Measurements from ENCODE around the gene PHC2.
"Not testable (repeated sequence)": the region's sequence is repeated elsewhere in the genome, so short reads cannot be mapped to it uniquely, and the experiment has no call there.

Gene PHC2

DNA sequence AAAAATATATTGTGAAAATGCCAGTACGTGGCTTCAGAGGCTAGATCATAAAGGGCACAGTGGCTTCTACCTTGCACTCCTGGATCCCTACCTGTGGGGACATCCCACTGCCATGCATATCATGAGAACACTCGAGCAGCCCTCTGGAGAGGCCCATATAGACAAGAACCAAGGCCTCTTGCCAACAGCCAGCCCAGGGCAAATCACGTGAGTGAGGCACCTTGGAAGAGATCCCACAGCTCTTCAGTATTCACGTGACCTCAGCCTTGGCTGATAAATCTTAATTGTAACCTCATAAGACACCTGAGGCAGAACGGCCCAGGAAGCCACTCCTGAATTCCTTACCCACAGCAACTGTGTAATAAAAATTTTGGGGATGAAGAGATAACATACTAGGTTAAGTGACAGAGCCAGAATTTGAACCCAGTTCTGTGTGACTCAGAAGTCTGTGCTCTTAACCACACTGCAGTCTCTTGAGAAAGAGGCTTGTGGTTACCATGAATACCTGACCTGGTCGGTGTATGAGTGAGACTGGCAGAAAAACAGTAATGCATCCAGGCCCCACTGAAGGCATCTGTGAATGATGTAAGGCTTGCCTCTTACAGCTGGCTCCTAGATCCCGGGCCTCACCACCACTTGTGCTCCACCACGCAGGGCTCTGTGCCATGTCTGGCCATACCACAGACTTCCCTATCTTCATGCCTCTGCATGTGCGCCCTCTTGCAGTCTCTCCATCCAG is 103.1 kb downstream of the PHC2 start:
- DNase-seq: no peak

DNA sequence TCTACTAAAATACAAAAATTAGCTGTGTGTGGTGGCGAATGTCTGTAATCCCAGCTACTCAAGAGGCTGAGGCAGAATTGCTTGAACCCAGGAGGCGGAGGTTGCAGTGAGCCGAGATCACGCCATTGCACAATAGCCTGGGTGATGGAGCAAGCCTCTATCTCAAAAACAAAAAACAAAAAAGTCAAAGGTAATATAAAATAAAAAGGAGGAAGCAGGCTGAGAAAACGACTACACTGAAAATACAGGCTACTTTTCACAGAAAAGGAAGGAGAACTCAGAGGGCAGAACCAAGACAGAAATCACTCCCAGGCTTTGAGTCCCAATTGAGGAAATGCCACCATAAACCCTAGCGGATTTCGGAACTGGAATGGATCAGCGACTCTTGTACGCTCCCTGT is 104.1 kb downstream of the PHC2 start:
- no peak for DNase-seq

DNA sequence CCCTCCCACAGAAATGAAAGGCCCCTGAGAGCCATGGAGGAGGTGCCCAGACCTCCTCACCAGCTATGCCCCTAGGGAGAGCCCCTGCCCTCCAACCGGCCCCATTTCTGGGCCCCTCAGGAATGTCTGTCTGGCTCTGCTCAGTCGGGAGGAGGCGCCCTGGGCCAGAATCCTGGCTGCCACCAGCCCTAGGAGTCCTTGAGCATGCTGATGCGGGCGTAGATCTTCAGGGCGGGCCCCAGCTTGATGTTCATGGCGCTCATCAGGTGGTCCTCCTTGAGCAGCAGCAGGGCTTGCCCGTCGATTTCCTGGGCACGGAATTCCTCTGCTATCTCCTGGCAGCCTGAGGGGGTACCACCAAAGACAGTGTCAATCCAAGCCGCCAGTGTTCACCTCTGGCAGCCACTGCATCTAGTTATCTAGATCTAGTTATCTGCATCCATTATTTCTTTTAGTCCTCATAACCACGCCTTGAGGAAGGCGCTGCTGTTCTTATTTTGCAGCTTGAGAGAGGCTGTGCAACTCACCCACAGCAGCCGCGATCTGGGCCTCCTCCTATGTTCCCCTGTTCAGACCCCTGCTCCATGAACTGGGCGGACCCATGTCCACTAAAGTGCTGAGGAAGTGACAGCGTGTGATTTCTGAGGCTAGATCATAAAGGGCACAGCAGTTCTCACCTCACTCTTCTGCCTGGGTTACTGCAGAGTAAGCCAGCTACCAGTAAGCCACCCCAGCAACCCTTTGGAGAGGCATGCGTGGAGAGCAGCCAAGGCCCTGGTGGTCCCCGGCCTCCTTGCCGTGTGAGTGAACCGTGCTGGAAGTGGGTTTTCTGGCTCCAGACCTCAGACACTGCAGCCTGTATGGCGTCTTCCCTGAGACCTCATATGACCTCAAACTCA is 106.0 kb downstream of the PHC2 start:
- no peak for DNase-seq

DNA sequence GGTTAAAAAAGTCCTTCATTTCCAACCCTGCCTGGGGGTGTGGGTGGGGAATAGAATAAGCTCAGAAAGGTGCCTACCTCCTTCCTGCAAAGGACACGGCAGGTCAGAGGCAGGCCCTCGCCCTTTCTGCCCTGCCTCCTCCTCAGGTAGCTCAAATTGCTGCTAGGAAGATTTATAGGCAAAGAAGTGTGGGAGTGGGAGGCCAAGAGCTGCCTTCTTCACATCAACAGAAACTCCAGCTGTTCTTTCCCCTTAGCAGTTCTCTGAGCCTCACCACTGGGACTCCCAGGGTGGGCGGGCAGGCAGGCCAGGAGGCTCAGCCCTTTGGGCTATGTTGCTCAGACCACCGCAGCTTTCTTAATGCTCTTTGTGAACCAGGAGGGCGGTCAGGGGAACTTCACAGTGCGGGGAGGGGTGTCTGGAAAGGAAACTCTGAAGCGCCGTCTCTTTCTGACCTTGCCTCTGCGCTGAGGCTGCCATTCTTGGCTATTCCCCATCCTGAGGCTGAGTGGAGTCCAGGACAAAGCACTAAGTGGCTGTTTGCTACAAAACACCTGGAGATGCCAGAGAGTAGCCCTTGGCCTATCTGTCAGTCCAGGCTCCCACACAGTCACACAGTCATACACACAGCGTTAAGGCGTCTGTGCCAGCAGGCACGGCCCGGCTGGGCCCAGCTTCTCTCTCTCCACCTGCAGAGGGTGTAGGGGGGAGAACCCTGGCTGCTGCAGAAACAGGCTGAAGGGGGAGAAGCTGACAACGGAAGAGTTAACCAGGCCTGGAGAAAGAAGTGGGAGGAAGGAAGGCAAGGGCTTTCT is 107.0 kb downstream of the PHC2 start:
- DNase-seq: no peak

DNA sequence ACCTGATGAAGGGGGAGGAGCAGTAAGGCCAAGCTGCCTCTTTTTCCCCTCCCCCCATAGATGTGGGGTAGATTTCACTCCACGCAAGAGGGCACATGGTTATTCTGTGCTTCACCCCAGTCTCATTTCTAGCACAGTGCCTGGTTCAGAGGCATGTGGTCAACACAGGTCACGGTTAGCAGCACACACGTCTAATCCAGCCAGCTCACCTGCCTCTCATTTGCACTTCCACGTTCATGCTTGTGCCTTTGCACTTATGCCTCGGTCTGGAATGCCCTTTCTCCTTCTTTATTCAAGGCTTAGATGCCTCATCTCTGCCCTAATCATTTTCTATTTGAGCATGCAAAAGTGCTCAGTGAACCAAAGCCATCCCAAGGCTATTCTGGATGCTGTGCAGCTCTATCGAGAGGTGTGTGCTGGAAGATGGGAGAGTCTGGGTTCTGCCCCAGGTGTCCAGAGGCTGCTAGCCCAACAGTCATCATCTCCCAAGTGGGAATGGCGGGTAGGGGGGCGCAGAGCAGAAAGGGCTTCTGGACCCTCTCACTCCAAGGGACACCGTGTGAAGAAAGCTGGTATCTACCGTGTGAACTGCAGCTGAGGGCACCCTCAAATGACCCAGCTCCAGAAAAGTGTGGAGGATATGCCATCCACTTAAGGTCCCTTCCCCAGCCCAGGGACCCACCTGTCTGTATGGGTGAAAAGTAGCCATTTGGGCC is 107.9 kb downstream of the PHC2 start:
- no peak for DNase-seq

DNA sequence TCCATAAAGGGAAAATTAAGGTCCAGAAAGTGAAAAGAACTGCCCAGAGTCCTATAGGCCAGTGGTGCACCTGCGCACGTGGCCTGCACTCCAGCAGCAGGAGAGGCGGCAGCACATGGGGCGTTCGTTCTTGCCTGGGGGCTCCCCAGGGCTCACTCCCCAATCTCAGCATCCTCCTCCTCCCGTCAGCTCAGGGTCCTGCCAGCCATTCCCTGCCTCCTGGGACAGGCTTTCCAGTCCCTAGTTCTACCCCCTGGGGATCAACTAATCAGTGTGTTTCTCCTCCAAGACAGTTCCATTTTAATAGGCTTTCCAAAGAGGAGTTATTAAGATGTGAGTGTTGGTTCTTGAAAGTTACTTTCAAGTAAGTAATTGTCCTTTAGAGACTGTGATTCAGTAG is 108.8 kb downstream of the PHC2 start:
- DNase-seq: no peak

DNA sequence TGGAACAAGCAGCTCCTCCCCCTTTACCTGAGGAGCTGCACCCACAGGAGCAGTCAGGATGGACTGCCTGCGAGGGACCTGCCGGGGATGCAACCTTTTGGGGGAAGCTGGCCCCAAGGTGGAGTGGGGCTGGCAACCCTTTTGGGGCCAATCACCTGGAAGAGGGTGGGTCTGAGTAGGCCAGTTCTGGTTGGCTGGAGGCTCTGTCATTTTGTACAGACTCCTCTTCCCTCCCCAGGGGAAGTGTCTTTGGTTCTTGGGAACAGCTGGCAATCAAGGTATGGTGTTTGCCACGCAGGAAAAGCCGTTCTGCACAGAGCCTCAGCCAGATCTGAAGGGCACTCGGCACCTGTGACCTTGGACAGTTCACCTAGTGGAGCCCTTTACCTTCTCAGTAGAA is 109.7 kb downstream of the PHC2 start:
- no peak for DNase-seq

DNA sequence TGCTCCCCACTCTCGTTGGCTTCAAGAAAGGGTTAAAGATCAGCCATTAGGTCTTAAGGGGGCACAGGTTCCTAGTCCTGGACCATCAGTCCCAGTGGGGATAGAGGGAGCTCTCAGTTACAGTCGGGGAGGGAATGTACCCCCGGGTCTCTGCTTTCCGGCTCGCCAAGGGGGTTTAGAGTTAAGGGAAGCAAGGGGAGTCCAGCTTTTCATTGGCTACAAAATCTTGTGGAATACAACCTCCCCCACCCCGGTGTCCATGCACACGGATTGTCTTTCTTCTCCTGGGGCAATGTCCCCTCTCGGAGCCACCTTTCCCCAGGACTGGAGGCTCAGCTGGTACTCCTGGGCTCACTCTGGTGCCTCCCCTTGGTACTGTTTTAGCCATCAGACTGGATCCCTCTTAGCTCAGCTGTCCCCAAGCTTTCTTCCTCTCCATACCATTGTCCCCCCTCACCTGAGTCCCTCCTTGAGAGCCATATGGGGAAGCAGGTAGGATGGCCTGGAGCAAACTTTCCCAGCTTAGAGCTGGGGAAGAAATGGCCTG is 110.2 kb downstream of the PHC2 start, which contains the start of gene A3GALT2:
TSS of gene A3GALT2 (minus strand) at position 480 of the 547 bp plus-strand sequence. CDS start at position 480, 0 bp downstream.
- DNase-seq: no peak

DNA sequence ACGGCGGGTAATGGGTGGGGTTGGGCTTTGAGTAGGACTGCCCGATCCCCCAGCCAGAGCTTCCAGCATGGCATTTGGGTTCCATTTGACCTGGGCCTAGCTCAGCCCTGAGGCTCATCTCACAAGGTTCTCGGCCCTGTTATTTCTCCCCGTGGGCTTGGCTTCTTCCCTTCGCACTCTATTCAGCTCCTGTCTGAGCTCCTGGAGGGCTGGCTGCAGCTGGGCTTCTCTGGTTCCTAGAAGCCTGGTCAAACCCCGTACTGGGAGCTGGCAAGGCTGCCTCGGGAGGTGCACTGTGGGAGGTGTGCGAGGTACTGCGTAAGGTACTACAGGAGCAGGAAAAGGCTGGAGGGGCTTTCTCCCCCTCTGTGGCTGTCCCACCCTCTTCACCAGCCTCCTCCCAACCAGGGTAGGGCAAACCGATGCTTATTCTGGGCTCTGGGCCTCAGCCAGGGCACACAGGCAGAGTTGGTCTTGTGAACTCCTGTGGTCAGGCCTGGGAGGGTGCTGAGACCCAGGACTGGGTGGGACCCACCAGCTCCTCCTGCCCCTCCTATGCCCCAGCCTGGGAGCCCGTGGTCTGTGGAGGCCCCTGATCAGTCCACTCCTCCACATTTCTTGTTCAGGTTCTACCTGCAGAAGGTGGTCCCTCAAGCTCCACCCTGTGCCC is 110.8 kb downstream of the PHC2 start:
- no peak for DNase-seq

DNA sequence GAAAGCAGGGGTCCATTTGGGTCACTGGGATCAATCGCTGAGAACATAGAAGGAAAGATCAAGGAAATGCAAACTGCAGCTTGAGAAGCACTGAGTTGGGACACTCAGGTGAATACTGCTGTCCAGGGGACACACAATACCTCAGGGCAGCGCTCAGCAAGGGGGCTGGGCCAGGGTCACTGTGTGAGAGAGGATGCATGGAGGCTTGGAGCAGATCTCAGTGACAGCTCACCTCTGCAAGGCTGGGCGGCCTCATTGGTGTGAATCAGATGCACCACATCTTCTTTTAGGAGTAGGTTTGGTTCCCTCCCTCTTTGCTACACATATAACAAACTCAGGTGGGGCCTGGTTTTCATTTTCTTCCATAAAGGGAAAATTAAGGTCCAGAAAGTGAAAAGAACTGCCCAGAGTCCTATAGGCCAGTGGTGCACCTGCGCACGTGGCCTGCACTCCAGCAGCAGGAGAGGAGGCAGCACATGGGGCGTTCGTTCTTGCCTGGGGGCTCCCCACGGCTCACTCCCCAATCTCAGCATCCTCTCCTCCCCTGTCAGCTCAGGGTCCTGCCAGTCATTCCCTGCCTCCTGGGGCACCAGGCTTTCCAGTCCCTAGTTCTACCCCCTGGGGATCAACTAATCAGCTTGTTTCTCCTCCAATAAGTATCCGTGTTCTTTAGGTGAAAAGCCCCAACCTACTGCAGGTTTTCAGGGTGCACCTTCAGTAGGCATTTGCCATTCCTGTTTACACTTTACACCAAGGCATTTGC is 111.5 kb downstream of the PHC2 start:
- no peak for DNase-seq

DNA sequence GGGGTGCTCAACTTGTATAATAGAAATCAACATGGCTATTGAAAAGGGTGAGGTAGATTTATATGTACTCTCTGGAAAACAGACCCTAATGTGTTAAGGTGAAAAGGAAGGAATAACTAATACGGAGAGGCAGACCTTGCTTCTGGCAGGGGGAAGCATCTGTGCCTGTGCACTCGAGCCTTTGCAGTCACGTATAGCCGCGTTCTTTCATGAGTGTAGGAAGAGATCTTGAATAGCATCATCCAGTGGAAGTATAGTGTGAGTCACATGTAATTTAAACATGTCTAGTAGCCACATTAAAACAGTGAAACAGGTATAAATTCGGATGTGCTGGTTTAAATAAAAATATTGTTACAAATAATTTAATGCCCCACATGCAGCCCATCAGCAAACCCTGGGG is 112.9 kb downstream of the PHC2 start:
- no peak for DNase-seq

DNA sequence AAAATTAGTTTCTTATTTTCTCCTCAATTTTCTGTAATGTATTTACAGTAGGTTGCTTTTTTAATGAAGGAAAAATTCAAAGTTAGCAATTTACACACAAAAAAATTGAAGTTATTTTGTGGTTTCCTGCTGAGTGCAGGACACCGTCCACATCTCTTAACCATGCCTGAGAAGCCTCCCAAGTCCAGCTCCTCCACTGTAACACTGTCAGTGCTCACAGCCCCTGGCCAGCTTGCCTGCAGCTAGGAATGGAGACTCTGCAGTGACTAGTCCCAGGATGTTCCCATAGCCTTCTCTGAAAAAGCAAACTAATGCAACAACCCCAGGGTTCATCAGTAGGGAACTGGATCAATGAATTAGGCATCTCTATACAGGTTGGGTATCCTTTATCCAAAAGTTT is 113.5 kb downstream of the PHC2 start:
- DNase-seq: no peak

DNA sequence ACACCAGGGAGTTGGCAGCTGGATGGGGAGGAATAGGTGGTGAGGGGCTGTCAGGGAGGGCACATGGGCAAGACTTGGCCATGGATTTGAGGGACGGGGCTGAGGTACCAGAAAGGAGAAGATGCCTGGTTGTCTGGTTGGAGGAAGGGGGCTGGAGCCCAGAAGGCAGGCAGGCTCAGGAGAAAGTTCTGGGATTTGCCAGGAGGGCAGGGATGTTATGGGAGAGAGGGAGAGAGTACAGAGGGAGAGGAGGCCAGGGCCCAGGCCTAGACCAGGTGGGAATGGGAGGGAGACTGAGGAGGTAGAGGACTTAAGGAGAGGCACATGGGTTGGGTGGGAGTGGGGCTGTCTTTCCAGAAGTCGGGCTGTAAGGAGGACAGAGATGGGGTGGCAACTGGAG is 114.3 kb downstream of the PHC2 start:
- no peak for DNase-seq

DNA sequence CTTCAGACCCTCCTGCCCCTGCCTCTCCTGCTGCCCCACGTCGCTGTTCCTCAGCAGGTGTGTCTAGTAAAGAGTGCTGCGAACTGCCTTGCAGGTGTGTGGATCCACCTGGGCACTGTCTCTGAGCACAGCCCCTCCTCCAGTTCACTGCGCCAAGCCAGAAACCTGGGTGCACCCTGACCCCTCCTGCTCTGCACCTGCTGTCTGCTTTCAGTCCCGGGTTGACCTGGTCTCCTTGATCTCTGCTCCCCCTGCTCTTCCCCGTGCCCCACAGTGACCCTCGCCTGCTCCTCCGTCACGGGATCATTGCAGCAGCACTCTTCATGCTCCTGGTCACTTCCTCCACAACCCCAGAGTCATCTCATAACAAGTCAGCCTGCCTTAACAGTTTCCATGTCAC is 116.5 kb downstream of the PHC2 start:
- DNase-seq: no peak

DNA sequence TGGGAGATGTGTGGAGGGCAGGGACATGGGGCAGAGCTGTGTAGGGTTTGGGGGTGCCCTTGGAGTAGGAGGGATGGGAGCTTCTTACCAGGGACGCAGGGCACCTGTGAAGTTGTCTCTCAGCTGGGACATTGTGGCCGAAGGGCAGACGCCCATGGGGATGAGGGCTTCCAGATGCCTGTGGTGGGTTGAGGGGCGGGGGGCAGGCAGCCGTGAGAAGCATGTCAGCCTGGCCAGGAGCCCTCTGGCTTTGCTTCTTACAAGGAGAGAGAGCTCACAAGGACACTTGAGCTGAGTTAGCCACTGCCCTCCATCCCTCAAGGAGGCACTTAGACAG is 118.5 kb downstream of the PHC2 start:
- no peak for DNase-seq

DNA sequence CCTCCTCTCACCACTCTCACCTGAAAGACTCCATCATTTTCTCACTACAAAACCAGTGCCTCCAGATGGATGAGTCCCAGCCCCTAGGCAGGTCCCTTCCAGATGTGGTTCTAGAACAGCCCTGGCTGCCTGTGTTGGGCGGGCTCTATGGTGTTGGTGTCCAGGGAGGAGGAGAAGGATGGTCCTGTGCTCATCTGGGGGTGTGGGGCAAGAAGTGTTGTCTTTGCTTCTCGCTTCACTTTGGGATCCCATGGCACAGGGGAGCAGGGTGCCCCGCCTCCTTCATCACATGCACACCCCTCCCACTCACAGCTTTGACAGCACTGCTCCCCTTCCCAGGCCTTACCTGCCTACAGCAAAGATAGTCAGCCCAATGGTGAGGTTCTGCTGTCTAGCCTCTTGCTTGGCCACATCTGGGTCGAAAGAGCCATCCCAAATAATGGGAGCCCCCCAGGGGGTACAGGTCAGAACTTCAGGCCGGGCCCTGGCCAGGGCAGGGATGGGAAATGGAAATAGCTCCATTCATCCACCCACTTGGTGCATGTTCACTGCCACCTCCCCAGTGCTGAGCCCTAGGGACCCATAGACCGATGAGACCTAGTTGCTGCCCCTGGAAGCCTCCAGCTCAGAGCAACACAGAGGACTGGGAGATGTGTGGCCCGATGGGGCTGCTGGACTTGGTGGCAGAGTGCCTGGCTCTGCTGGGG is 119.0 kb downstream of the PHC2 start:
- no peak for DNase-seq

DNA sequence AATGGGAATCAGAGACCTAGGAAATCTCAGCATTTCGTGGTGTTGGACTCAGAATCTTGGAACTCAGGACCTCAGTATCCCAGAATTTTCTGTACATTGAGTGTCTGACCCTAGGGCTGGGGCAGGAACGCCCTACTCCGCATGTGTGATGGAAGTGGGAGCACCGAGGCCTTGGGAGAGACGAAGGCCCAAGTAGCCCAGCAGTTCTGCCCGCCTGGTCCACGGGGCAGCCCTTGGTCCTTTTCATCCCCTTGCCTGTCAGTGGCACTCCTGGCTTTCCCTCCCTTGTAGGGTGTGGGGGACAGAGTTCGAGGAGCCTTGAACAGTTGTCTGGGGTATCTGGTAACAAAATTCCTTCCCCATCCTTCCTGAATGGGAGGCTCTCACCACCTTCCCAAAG is 120.2 kb downstream of the PHC2 start:
- no peak for DNase-seq

DNA sequence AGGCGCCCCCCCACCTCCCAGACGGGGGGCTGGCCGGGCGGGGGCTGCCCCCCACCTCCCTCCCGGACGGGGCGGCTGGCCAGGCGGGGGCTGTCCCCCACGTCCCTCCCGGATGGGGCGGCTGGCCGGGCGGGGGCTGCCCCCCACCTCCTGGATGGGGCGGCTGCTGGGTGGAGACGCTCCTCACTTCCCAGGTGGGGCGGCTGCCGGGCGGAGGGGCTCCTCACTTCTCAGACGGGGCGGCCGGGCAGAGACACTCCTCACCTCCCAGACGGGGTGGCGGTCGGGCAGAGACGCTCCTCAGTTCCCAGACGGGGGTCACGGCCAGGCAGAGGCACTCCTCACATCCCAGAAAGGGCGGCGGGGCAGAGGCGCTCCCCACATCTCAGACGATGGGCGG is 121.5 kb downstream of the PHC2 start:
- not testable (repeated sequence) for DNase-seq

DNA sequence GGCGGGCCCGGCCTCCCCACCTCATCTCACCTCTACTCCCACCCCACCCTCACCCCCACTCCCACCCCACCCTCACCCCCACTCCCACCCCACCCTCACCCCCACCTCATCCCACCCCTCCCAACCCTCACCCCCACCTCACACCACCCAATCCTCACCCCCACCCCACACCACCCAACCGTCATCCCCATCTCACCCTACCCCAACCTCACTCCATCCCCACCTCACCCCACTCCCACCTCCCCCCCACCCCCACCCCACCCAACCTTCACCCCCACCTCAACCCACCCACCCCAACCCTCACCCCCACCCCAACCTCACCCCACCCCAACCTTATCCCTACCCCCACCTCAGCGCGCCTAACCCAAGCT is 123.4 kb downstream of the PHC2 start:
- DNase-seq: no peak

Data from retina (tissue), 1 donor.